H9 (cell line): ENCODE results near the gene NFIX. TPM values are rescaled to one million over a fixed set of nuclear protein-coding genes. Genes with fewer than 3 reads are reported as not detected.

ENCODE experiments used
- DNase-seq: peaks from one replicate; pipeline ENCODE4 v3.0.0-alpha.2; 2017
- H2AFZ ChIP-seq: one replicate; pipeline ENCODE4 v1.6.1; 2013; ENCODE audit warnings: mild to moderate bottlenecking, low read length, control low read depth, moderate library complexity
- H2AK5ac ChIP-seq: 2 replicates; pipeline ENCODE4 v1.6.1; 2013; ENCODE audit warnings: low read length, control low read depth, mixed read lengths; ENCODE audit not compliant: insufficient read length
- H2BK120ac ChIP-seq: one replicate; pipeline ENCODE4 v1.6.1; 2013; ENCODE audit warnings: low read depth, mild to moderate bottlenecking, low read length, control low read depth, inconsistent platforms; ENCODE audit not compliant: poor library complexity, severe bottlenecking
- H2BK12ac ChIP-seq: 2 replicates; pipeline ENCODE4 v1.6.1; 2013; ENCODE audit warnings: low read length, control low read depth, mixed read lengths, low read depth; ENCODE audit not compliant: insufficient read length
- H2BK15ac ChIP-seq: 2 replicates; pipeline ENCODE4 v1.6.1; 2013; ENCODE audit warnings: low read depth, low read length, control low read depth
- H2BK20ac ChIP-seq: one replicate; pipeline ENCODE4 v1.6.1; 2013; ENCODE audit warnings: low read depth, mild to moderate bottlenecking, low read length, control low read depth, inconsistent platforms; ENCODE audit not compliant: poor library complexity, severe bottlenecking
- H2BK5ac ChIP-seq: 2 replicates; pipeline ENCODE4 v1.6.1; 2013; ENCODE audit warnings: low read length, control low read depth, mixed read lengths; ENCODE audit not compliant: insufficient read length
- H3K14ac ChIP-seq: 2 replicates; pipeline ENCODE4 v1.6.1; 2013; ENCODE audit warnings: low read length, control low read depth; ENCODE audit not compliant: insufficient read depth
- H3K18ac ChIP-seq: 2 replicates; pipeline ENCODE4 v1.6.1; 2013; ENCODE audit warnings: low read depth, mild to moderate bottlenecking, mixed read lengths, low read length, control low read depth; ENCODE audit not compliant: insufficient read length
- H3K23ac ChIP-seq: 2 replicates; pipeline ENCODE4 v1.6.1; 2013; ENCODE audit warnings: low read length, control low read depth, mixed read lengths, low read depth; ENCODE audit not compliant: insufficient read length
- H3K23me2 ChIP-seq: 2 replicates; pipeline ENCODE4 v1.6.1; 2013; ENCODE audit warnings: low read depth, mild to moderate bottlenecking, mixed read lengths, low read length, control low read depth; ENCODE audit not compliant: insufficient read length, poor library complexity, severe bottlenecking
- H3K27ac ChIP-seq: 2 replicates; pipeline ENCODE4 v1.5.1; 2013; ENCODE audit warnings: low read length, control low read depth, mixed read lengths, low read depth; ENCODE audit not compliant: insufficient read length
- H3K27me3 ChIP-seq: 2 replicates; pipeline ENCODE4 v1.6.1; 2013; ENCODE audit warnings: low read length, control low read depth, inconsistent platforms; ENCODE audit not compliant: insufficient read depth
- H3K4ac ChIP-seq: 2 replicates; pipeline ENCODE4 v1.6.1; 2013; ENCODE audit warnings: low read depth, mild to moderate bottlenecking, control low read depth, inconsistent platforms, low read length, moderate library complexity
- H3K4me1 ChIP-seq: 2 replicates; pipeline ENCODE4 v1.6.1; 2013; ENCODE audit warnings: low read length, control low read depth, inconsistent platforms; ENCODE audit not compliant: insufficient read depth
- H3K4me2 ChIP-seq: 2 replicates; pipeline ENCODE4 v1.6.1; 2013; ENCODE audit warnings: low read length, control low read depth, mixed read lengths; ENCODE audit not compliant: insufficient read length, insufficient read depth
- H3K56ac ChIP-seq: 2 replicates; pipeline ENCODE4 v1.6.1; 2013; ENCODE audit warnings: low read depth, mild to moderate bottlenecking, mixed read lengths, low read length, control low read depth; ENCODE audit not compliant: insufficient read length
- H3K79me1 ChIP-seq: 2 replicates; pipeline ENCODE4 v1.6.1; 2013; ENCODE audit warnings: low read depth, mild to moderate bottlenecking, moderate library complexity, low read length, control low read depth, inconsistent platforms; ENCODE audit not compliant: insufficient read depth, poor library complexity, severe bottlenecking
- H3K79me2 ChIP-seq: 2 replicates; pipeline ENCODE4 v1.6.1; 2013; ENCODE audit warnings: low read length, control low read depth, inconsistent platforms; ENCODE audit not compliant: insufficient read depth
- H3K9ac ChIP-seq: 2 replicates; pipeline ENCODE4 v1.6.1; 2013; ENCODE audit warnings: low read length, control low read depth, mixed read lengths; ENCODE audit not compliant: insufficient read length; ENCODE audit errors: extremely low read depth
- H3K9me3 ChIP-seq: one replicate; pipeline ENCODE4 v1.6.1; 2013; ENCODE audit warnings: low read depth, low read length, inconsistent platforms; ENCODE audit not compliant: control insufficient read depth
- H3T11ph ChIP-seq: one replicate; pipeline ENCODE4 v1.6.1; 2013; ENCODE audit warnings: mild to moderate bottlenecking, low read length, control low read depth, inconsistent platforms
- H4K20me1 ChIP-seq: one replicate; pipeline ENCODE4 v1.6.1; 2013; ENCODE audit not compliant: control insufficient read depth, insufficient read length, insufficient read depth
- H4K5ac ChIP-seq: 2 replicates; pipeline ENCODE4 v1.6.1; 2013; ENCODE audit warnings: low read depth, mild to moderate bottlenecking, mixed read lengths, low read length, control low read depth; ENCODE audit not compliant: insufficient read length
- H4K8ac ChIP-seq: replicated peaks from 2 replicates; pipeline ENCODE4 v1.6.1; 2013; ENCODE audit warnings: low read length, control low read depth, mixed read lengths, low read depth; ENCODE audit not compliant: insufficient read length
- H4K91ac ChIP-seq: 2 replicates; pipeline ENCODE4 v1.6.1; 2013; ENCODE audit warnings: low read depth, mild to moderate bottlenecking, moderate library complexity, mixed read lengths, low read length, control low read depth; ENCODE audit not compliant: insufficient read length
- H3K27ac Mint-ChIP-seq, 3 experiments: 2 replicates in 2 of 3; 3 replicates in 1 of 3; pipeline ENCODE4 v1.8.0; 2020 to 2021; ENCODE audit warnings: mixed read lengths in 3 of 3, mild to moderate bottlenecking in 1 of 3, moderate library complexity in 1 of 3
- H3K27me3 Mint-ChIP-seq: 2 replicates; pipeline ENCODE4 v1.8.0; 2021; ENCODE audit warnings: low read depth, mild to moderate bottlenecking, moderate library complexity, mixed read lengths
- H3K36me3 Mint-ChIP-seq, 3 experiments: 2 replicates in 2 of 3; 3 replicates in 1 of 3; pipeline ENCODE4 v1.8.0; 2020 to 2021; ENCODE audit warnings: low read depth in 3 of 3, mixed read lengths in 3 of 3; ENCODE audit not compliant: insufficient read depth in 1 of 3
- H3K4me1 Mint-ChIP-seq, 2 experiments: 2 replicates each; pipeline ENCODE4 v1.8.0; 2020; ENCODE audit warnings: mixed read lengths in 2 of 2
- H3K4me3 Mint-ChIP-seq, 2 experiments: 2 replicates in 1 of 2; 3 replicates in 1 of 2; pipeline ENCODE4 v1.8.0; 2020 to 2021; ENCODE audit warnings: mild to moderate bottlenecking in 2 of 2, mixed read lengths in 2 of 2, moderate library complexity in 1 of 2
- H3K9me3 Mint-ChIP-seq, 2 experiments: 2 replicates in 1 of 2; 3 replicates in 1 of 2; pipeline ENCODE4 v1.8.0; 2020; ENCODE audit warnings: mild to moderate bottlenecking in 2 of 2, mixed read lengths in 2 of 2, moderate library complexity in 1 of 2
- CTCF ChIP-seq: fragments of 200-600 bp; sonication (generic); conservative IDR thresholded peaks from 3 replicates; pipeline ENCODE4 v1.8.0; 2021; ENCODE audit warnings: antibody characterized with exemption, mild to moderate bottlenecking
- WGBS: extraction: QIAGEN DNeasy Blood & Tissue Kit; methylation state at CpG from one replicate; pipeline ENCODE4 v1.1.7; 2013; ENCODE audit warnings: missing lambda C conversion rate, low lambda C conversion rate, mixed read lengths; ENCODE audit not compliant: insufficient read length; ENCODE audit errors: extremely low coverage; 5-methylcytosine and 5-hydroxymethylcytosine counted together
- total RNA-seq: library from RNA; stranded (reverse); gene quantifications from 2 replicates; pipeline ENCODE4 v1.2.1, GENCODE V29; 2021

The NFIX gene
- total RNA-seq, 1 experiment from 2014 or later: 0.31 TPM

GRCh38 chr19:13138171-13138915 is 143.1 kb downstream of the NFIX start:
- Histone ChIP-seq H3K9ac (no peak overlapping the region), H3K79me1 (peaks cover 4% of the 10 kb centered on the region), H2BK12ac (no peak overlapping the region), H3K79me2 (peaks cover 1% of the 10 kb centered on the region; the same call in 1 of the 2 replicates), H3K23me2 (no peaks in the 10 kb centered on the region), H3K9me3 (no peaks in the 10 kb centered on the region), H3K4me2 (no peak overlapping the region), H2BK5ac (no peak overlapping the region), H2BK15ac (no peak overlapping the region), H4K8ac (no peak overlapping the region), H2AK5ac (no peak overlapping the region), H3K23ac (no peak overlapping the region), H2BK120ac (no peak overlapping the region), H2BK20ac (no peak overlapping the region), H3K27me3 (no peaks in the 10 kb centered on the region), H3K4me1 (no peaks in the 10 kb centered on the region), H3T11ph (no peak overlapping the region), H3K14ac (no peak overlapping the region), H4K91ac (no peak overlapping the region), H3K56ac (no peak overlapping the region), H3K27ac (no peak overlapping the region), H2AFZ (no peak overlapping the region), H3K4ac (no peak overlapping the region), H4K20me1 (no peaks in the 10 kb centered on the region), H4K5ac (no peak overlapping the region), H3K18ac (no peak overlapping the region)
- no peaks in the 10 kb centered on the region for H3K9me3 Mint-ChIP-seq
- H3K27ac Mint-ChIP-seq: no peak overlapping the region; a peak in 2 of 7 replicates
- TF ChIP-seq CTCF: no peak
- no peaks in the 10 kb centered on the region for H3K27me3 Mint-ChIP-seq
- H3K36me3 Mint-ChIP-seq: peaks cover 19 to 62% (median 52%) of the 10 kb centered on the region in 3 experiments; a peak in 6 of 7 replicates
- no peak for DNase-seq
- no CpG with 5 or more reads among the region's 40 CpGs for WGBS
- no peak overlapping the region for H3K4me3 Mint-ChIP-seq
- H3K4me1 Mint-ChIP-seq: peaks cover 5 to 16% of the 10 kb centered on the region in 2 experiments; a peak in 3 of 4 replicates
